ENCODE data around the gene ATP8A2. TPM values are rescaled to one million over a fixed set of nuclear protein-coding genes. Genes with fewer than 3 reads are reported as not detected.

ATP8A2 gene
- total and polyA plus RNA-seq, 2 of the 8 experiments (the other 6 are each of a cell fraction or from before 2014, with no cell fraction given), result 2.4 to 8.3 TPM

- H3K4me2 ChIP-seq (ENCODE audit: insufficient read depth in 1 of 2, low read depth in 2 of 2, low read length in 2 of 2), result no peak overlapping the region
- ChIA-PET POLR2A (ENCODE audit: partially characterized antibody) (no interaction called here), CTCF (ENCODE audit: partially characterized antibody) (interaction anchor here (1.0 to 2.4 kb wide), 2 partner anchors 14 to 371 kb away, joined by 3 to 11 read pairs; no protein-coding TSS in a partner anchor)
- no peak overlapping the region for H3K14ac ChIP-seq (ENCODE audit: insufficient read length)
- 72% methylated on average over 2 of the region's 2 CpGs; no CpG with 5 or more reads in 1 of the 2 experiments for WGBS, 2 experiments (ENCODE audit: extremely low coverage in 1 of 2, insufficient coverage in 1 of 2, insufficient read length in 1 of 2, insufficient replicate concordance in 2 of 2, low coverage in 1 of 2, low lambda C conversion rate in 2 of 2, missing lambda C conversion rate in 1 of 2)
- H2BK120ac ChIP-seq (replicated peaks; ENCODE audit: low read depth, low read length), result no peak overlapping the region
- no peaks in the 10 kb centered on the region for H3K79me2 ChIP-seq (ENCODE audit: control insufficient read depth in 1 of 2, insufficient read depth in 2 of 2, low read length in 2 of 2)
- no peaks in the 10 kb centered on the region for H3K36me3 ChIP-seq (ENCODE audit: control insufficient read depth in 2 of 4, insufficient read depth in 4 of 4, low read length in 3 of 4)
- no peak overlapping the region for H4K5ac ChIP-seq (ENCODE audit: insufficient read length, low read depth, low read length)
- H3K4me3 ChIP-seq (ENCODE audit: extremely low read depth in 1 of 4, insufficient read depth in 2 of 4, low read depth in 3 of 4, low read length in 4 of 4), result no peak overlapping the region
- H3K27me3 ChIP-seq (replicated peaks in 1 of 4; ENCODE audit: control insufficient read depth in 3 of 4, extremely low read depth in 1 of 4, insufficient read depth in 3 of 4, low read length in 3 of 4), result no peaks in the 10 kb centered on the region
- no peak overlapping the region for H2BK15ac ChIP-seq (ENCODE audit: low read length)
- no peak overlapping the region for H3K23ac ChIP-seq (ENCODE audit: insufficient read length)
- no peak overlapping the region for H2BK5ac ChIP-seq (ENCODE audit: low read depth, low read length)
- no peak overlapping the region for H2BK20ac ChIP-seq (ENCODE audit: low read length)
- peaks cover 0 to 6% (median 2%) of the 10 kb centered on the region in 4 experiments; a peak in 3 of 7 replicates for H3K4me1 ChIP-seq (replicated peaks in 1 of 4; ENCODE audit: control insufficient read depth in 3 of 4, insufficient read depth in 4 of 4, low read length in 3 of 4)
- no peak overlapping the region for H4K91ac ChIP-seq (replicated peaks; ENCODE audit: insufficient read length, low read length)
- H3K27ac ChIP-seq (ENCODE audit: low read depth, low read length), result no peak overlapping the region
- H4K20me1 ChIP-seq (replicated peaks in 1 of 2; ENCODE audit: control insufficient read depth in 1 of 2, insufficient read depth in 2 of 2, low read length in 2 of 2), result no peaks in the 10 kb centered on the region
- no peak overlapping the region for H3K9ac ChIP-seq (replicated peaks in 1 of 4; ENCODE audit: extremely low read depth in 1 of 4, low read depth in 3 of 4, low read length in 3 of 4)
- H2BK12ac ChIP-seq (ENCODE audit: low read depth, low read length), result no peak overlapping the region
- H3K56ac ChIP-seq (replicated peaks; ENCODE audit: insufficient read length, low read depth, low read length), result no peak overlapping the region
- no peak overlapping the region for H3K18ac ChIP-seq (ENCODE audit: extremely low read depth, low read length)
- H3K23me2 ChIP-seq (ENCODE audit: low read depth, low read length), result no peaks in the 10 kb centered on the region
- no peaks in the 10 kb centered on the region for H3K79me1 ChIP-seq (ENCODE audit: low read depth, low read length)
- H3K9me3 ChIP-seq (ENCODE audit: insufficient read depth in 2 of 2, low read depth in 1 of 2, low read length in 1 of 2), result no peaks in the 10 kb centered on the region
- no peak overlapping the region for H3K4ac ChIP-seq (replicated peaks; ENCODE audit: insufficient read length, low read depth, low read length)
- no peak overlapping the region for H4K8ac ChIP-seq (ENCODE audit: extremely low read depth, insufficient read depth, low read length)
- DNase-seq (ENCODE audit: low read depth in 1 of 2, low spot score in 2 of 2), result no peak
- no peak overlapping the region for H2AFZ ChIP-seq (ENCODE audit: low read length)
- no peak overlapping the region for H2AK5ac ChIP-seq (ENCODE audit: low read depth, low read length)
- no peak for FAIRE-seq
- TF ChIP-seq CTCF (IDR thresholded peaks at IDR 0.05; ENCODE audit: control extremely low read depth in 1 of 3, insufficient read depth in 1 of 3, low read depth in 1 of 3, low read length in 3 of 3) (no peak), BCL11A (IDR thresholded peaks at IDR 0.05; ENCODE audit: low read depth in 2 of 2, low read length in 2 of 2) (no peak), MAX (IDR thresholded peaks at IDR 0.05) (no peak), ATF3 (IDR thresholded peaks at IDR 0.05; ENCODE audit: insufficient read depth, low read depth, low read length) (no peak), USF2 (IDR thresholded peaks at IDR 0.05; ENCODE audit: low read length) (no peak), KDM1A (IDR thresholded peaks at IDR 0.05; ENCODE audit: borderline replicate concordance, low read length) (no peak), TBP (IDR thresholded peaks at IDR 0.05; ENCODE audit: low read depth, low read length) (no peak), BRCA1 (IDR thresholded peaks at IDR 0.05; ENCODE audit: low read depth, low read length) (no peak), TEAD4 (IDR thresholded peaks at IDR 0.05; ENCODE audit: low read depth, low read length) (no peak), SP4 (IDR thresholded peaks at IDR 0.05; ENCODE audit: low read length) (no peak)
These were observed 48.4 kb downstream of the ATP8A2 start for GRCh38 chr13:25420161-25420560.

All from H1 (cell line).